ENCODE measurements around the gene LRRC51. TPM values are rescaled to one million over a fixed set of nuclear protein-coding genes. Genes with fewer than 3 reads are reported as not detected.

The LRRC51 gene
- total and polyA plus RNA-seq, 2 of the 4 experiments (the other 2 are of a cell fraction) = 5.3 to 5.6 TPM

GRCh38 chr11:72067676-72068075 lies 13.0 kb upstream of the LRRC51 start:
- Histone ChIP-seq H3K79me1 (ENCODE audit: low read depth in 1 of 2, low read length in 2 of 2) (peaks cover 28 to 66% of the 10 kb centered on the region in 2 experiments), H4K5ac (ENCODE audit: low read depth, low read length) (no peak overlapping the region), H3K14ac (replicated peaks; ENCODE audit: low read depth, low read length) (no peak overlapping the region), H2AFZ (replicated peaks; ENCODE audit: low read length, poor library complexity) (no peak overlapping the region), H3K4me2 (ENCODE audit: low read depth, low read length) (no peak overlapping the region), H3K56ac (ENCODE audit: extremely low read depth, insufficient read depth, low read length) (no peak overlapping the region), H2BK120ac (ENCODE audit: low read depth, low read length) (no peak overlapping the region), H3K4ac (ENCODE audit: low read depth, low read length) (0 out of 2 replicates have a peak overlapping the region, but pooled peaks have one; percentile 69), H3K23ac (ENCODE audit: low read depth, low read length) (no peak overlapping the region), H3K27ac (ENCODE audit: insufficient read depth, low read length) (no peak overlapping the region), H3K18ac (ENCODE audit: low read depth, low read length) (no peak overlapping the region), H3K27me3 (ENCODE audit: control insufficient read depth, insufficient read depth, low read length) (no peaks in the 10 kb centered on the region), H3K4me3 (ENCODE audit: insufficient read depth, low read depth, low read length) (no peak overlapping the region), H4K91ac (ENCODE audit: insufficient read depth, low read depth, low read length) (no peak overlapping the region), H3K9me1 (ENCODE audit: insufficient read depth, low read length) (peaks cover 21% of the 10 kb centered on the region), H4K8ac (ENCODE audit: low read depth in 2 of 2, low read length in 2 of 2) (peak overlapping the region in 1 of 2 experiments; percentile 12; a peak in 2 of 4 replicates), H3K9me3 (ENCODE audit: control insufficient read depth, insufficient read depth, low read length) (no peaks in the 10 kb centered on the region), H2AK9ac (replicated peaks; ENCODE audit: low read depth, low read length, poor library complexity) (no peak overlapping the region), H3K4me1 (ENCODE audit: control insufficient read depth, insufficient read depth, low read length) (peaks cover 30% of the 10 kb centered on the region), H2BK20ac (ENCODE audit: low read depth, low read length) (no peak overlapping the region), H3K36me3 (ENCODE audit: control insufficient read depth, insufficient read depth, low read length) (no peaks in the 10 kb centered on the region; the same call in 1 of the 2 replicates), H3K9ac (ENCODE audit: low read depth, low read length) (no peak overlapping the region), H2BK5ac (ENCODE audit: low read depth, low read length, poor library complexity, severe bottlenecking) (peak overlapping the region; percentile 18), H2AK5ac (ENCODE audit: low read depth, low read length) (no peak overlapping the region), H4K20me1 (ENCODE audit: insufficient read depth, low read length) (peaks cover 7% of the 10 kb centered on the region; the same call in 1 of the 2 replicates), H2BK15ac (ENCODE audit: low read depth, low read length) (no peak overlapping the region)
- intact Hi-C loops (cut with micrococcal nuclease) = no loop called here
- dilution Hi-C loops (cut with HindIII; ENCODE audit: low sequenced_read_pairs, unreplicated experiment) = no loop called here
- no peak for ATAC-seq (ENCODE audit: low read depth)
- BruUV-seq (replicated peaks) = no TSS peak
- ChIA-PET CTCF (no interaction called here), POLR2A (ENCODE audit: unreplicated experiment) (no interaction called here)
- DNase-seq = no peak
- in situ Hi-C loops (cut with MboI; ENCODE audit: low sequenced_read_pairs) = no loop called here
- TF ChIP-seq NFE2L2 (IDR thresholded peaks at IDR 0.05; ENCODE audit: low read depth, low read length) = no peak
- TF ChIP-seq RFX5 (IDR thresholded peaks at IDR 0.05; ENCODE audit: low read depth, low read length) = no peak
- TF ChIP-seq, protein P1, sequence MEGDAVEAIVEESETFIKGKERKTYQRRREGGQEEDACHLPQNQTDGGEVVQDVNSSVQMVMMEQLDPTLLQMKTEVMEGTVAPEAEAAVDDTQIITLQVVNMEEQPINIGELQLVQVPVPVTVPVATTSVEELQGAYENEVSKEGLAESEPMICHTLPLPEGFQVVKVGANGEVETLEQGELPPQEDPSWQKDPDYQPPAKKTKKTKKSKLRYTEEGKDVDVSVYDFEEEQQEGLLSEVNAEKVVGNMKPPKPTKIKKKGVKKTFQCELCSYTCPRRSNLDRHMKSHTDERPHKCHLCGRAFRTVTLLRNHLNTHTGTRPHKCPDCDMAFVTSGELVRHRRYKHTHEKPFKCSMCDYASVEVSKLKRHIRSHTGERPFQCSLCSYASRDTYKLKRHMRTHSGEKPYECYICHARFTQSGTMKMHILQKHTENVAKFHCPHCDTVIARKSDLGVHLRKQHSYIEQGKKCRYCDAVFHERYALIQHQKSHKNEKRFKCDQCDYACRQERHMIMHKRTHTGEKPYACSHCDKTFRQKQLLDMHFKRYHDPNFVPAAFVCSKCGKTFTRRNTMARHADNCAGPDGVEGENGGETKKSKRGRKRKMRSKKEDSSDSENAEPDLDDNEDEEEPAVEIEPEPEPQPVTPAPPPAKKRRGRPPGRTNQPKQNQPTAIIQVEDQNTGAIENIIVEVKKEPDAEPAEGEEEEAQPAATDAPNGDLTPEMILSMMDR (conservative IDR thresholded peaks at IDR 0.05; ENCODE audit: low read depth, low read length) = no peak
- TF ChIP-seq CHD1 (IDR thresholded peaks at IDR 0.05; ENCODE audit: low read depth, low read length) = no peak
- TF ChIP-seq ELK1 (IDR thresholded peaks at IDR 0.05; ENCODE audit: borderline replicate concordance, low read depth, low read length) = no peak
- no peak for TF ChIP-seq CEBPB (IDR thresholded peaks at IDR 0.05; ENCODE audit: low read depth, low read length)
- no peak for TF ChIP-seq FOS (IDR thresholded peaks at IDR 0.05; ENCODE audit: low read depth, low read length)
- no peak for TF ChIP-seq RAD21 (IDR thresholded peaks at IDR 0.05; ENCODE audit: low read length)
- no peak for TF ChIP-seq SMC3 (IDR thresholded peaks at IDR 0.05; ENCODE audit: low read depth, low read length)
- no peak for TF ChIP-seq RCOR1 (IDR thresholded peaks at IDR 0.05; ENCODE audit: insufficient replicate concordance, low read length)
- TF ChIP-seq MAZ (IDR thresholded peaks at IDR 0.05; ENCODE audit: borderline replicate concordance, low read depth, low read length) = no peak
- TF ChIP-seq USF2 (IDR thresholded peaks at IDR 0.05; ENCODE audit: low read depth, low read length) = no peak
- TF ChIP-seq MXI1 (IDR thresholded peaks at IDR 0.05; ENCODE audit: borderline replicate concordance, low read depth, low read length) = no peak
- TF ChIP-seq BHLHE40 (IDR thresholded peaks at IDR 0.05; ENCODE audit: low read depth, low read length) = no peak
- TF ChIP-seq MAFK (IDR thresholded peaks at IDR 0.05; ENCODE audit: low read depth, low read length) = no peak
- TF ChIP-seq POLR2A (IDR thresholded peaks at IDR 0.05; ENCODE audit: low read depth, low read length) = no peak
